Measurements from ENCODE around the gene ABR.
"Not testable (repeated sequence)": the region's sequence is repeated elsewhere in the genome, so short reads cannot be mapped to it uniquely, and the experiment has no call there.

Gene ABR

DNA sequence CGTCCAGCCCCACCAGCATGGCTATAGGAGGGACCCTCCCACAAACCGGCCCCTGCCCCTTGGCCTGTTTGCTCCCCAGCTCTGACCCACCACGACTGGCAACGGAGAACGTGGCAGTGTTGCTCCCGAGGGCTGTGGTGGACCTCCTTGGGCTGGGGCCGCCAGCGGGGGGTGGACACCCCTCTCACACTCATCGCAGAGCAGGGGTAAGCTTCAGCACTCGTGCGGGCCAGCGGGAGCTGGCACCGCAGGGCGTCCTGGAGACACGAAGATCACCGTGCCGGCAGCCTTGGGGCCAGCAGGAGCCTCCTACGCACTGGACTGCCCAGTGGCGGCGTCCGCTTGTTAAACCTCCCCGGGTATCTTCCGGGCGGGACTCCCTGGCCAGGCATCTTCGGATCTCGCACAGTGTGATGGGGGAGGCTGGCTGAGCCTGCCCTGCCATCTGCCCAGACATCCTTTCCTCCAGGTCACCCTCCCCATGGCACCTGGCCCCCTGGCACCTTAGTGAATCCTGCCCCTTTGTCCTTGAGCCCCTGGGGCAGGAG is 53.5 kb downstream of the ABR start:
- Histone ChIP-seq H3K4me1 (ENCODE audit: control insufficient read depth, insufficient read depth, low read length) (peaks cover 18% of the 10 kb centered on the region), H3K27me3 (ENCODE audit: control insufficient read depth in 1 of 2, insufficient read depth in 2 of 2, low read length in 2 of 2) (no peaks in the 10 kb centered on the region), H3K27ac (ENCODE audit: low read length) (no peak overlapping the region), H3K9me3 (ENCODE audit: control insufficient read depth in 2 of 2, low read length in 2 of 2) (no peaks in the 10 kb centered on the region), H3K4me3 (ENCODE audit: low read length in 2 of 2) (no peak overlapping the region), H3K36me3 (ENCODE audit: control insufficient read depth in 2 of 2, insufficient read depth in 2 of 2, low read length in 2 of 2) (no peaks in the 10 kb centered on the region), H3K9ac (ENCODE audit: low read length in 2 of 2) (no peak overlapping the region)

DNA sequence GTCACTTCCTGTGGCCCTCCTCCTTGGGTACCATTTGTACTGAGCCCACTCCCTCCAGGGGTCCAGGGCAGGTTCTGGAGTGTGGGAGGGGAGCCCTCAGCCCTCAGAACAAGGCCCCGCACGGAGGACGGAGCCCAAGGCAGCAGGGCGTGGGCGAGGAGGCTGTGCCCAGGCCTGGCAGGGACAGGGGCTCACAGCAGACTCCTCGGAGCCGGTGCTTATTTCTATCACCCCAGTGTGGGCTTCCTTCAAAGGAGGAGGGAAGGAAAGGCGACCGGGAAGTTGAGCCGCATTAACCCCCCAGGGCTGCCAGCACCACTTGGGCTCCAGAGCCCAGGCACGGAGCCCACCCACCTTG is 54.0 kb downstream of the ABR start:
- no peaks in the 10 kb centered on the region for H3K27me3 ChIP-seq (ENCODE audit: control insufficient read depth in 1 of 2, insufficient read depth in 2 of 2, low read length in 2 of 2)
- H3K4me3 ChIP-seq (ENCODE audit: low read length in 2 of 2): no peak overlapping the region
- H3K36me3 ChIP-seq (ENCODE audit: control insufficient read depth in 2 of 2, insufficient read depth in 2 of 2, low read length in 2 of 2): no peaks in the 10 kb centered on the region
- no peak overlapping the region for H3K27ac ChIP-seq (ENCODE audit: low read length)
- H3K9ac ChIP-seq (ENCODE audit: low read length in 2 of 2): no peak overlapping the region
- H3K9me3 ChIP-seq (ENCODE audit: control insufficient read depth in 2 of 2, low read length in 2 of 2): no peaks in the 10 kb centered on the region
- peaks cover 18% of the 10 kb centered on the region for H3K4me1 ChIP-seq (ENCODE audit: control insufficient read depth, insufficient read depth, low read length)

GRCh38 chr17:1124896-1125787 is 54.6 kb downstream of the ABR start:
- H3K36me3 ChIP-seq (ENCODE audit: control insufficient read depth in 2 of 2, insufficient read depth in 2 of 2, low read length in 2 of 2): no peaks in the 10 kb centered on the region
- no peak overlapping the region for H3K4me3 ChIP-seq (ENCODE audit: low read length in 2 of 2)
- peaks cover 18% of the 10 kb centered on the region for H3K4me1 ChIP-seq (ENCODE audit: control insufficient read depth, insufficient read depth, low read length)
- H3K9me3 ChIP-seq (ENCODE audit: control insufficient read depth in 2 of 2, low read length in 2 of 2): no peaks in the 10 kb centered on the region
- no peaks in the 10 kb centered on the region for H3K27me3 ChIP-seq (ENCODE audit: control insufficient read depth in 1 of 2, insufficient read depth in 2 of 2, low read length in 2 of 2)
- no peak overlapping the region for H3K27ac ChIP-seq (ENCODE audit: low read length)
- no peak overlapping the region for H3K9ac ChIP-seq (ENCODE audit: low read length in 2 of 2)

GRCh38 chr17:1123921-1124715 is 55.7 kb downstream of the ABR start:
- H3K4me3 ChIP-seq (ENCODE audit: low read length in 2 of 2): no peak overlapping the region
- no peak overlapping the region for H3K9ac ChIP-seq (ENCODE audit: low read length in 2 of 2)
- no peak overlapping the region for H3K27ac ChIP-seq (ENCODE audit: low read length)
- H3K36me3 ChIP-seq (ENCODE audit: control insufficient read depth in 2 of 2, insufficient read depth in 2 of 2, low read length in 2 of 2): no peaks in the 10 kb centered on the region
- H3K9me3 ChIP-seq (ENCODE audit: control insufficient read depth in 2 of 2, low read length in 2 of 2): no peaks in the 10 kb centered on the region
- peaks cover 18% of the 10 kb centered on the region for H3K4me1 ChIP-seq (ENCODE audit: control insufficient read depth, insufficient read depth, low read length)
- H3K27me3 ChIP-seq (ENCODE audit: control insufficient read depth in 1 of 2, insufficient read depth in 2 of 2, low read length in 2 of 2): no peaks in the 10 kb centered on the region

GRCh38 chr17:1123393-1123831 is 56.4 kb downstream of the ABR start:
- H3K27me3 ChIP-seq (ENCODE audit: control insufficient read depth in 1 of 2, insufficient read depth in 2 of 2, low read length in 2 of 2): no peaks in the 10 kb centered on the region
- no peaks in the 10 kb centered on the region for H3K9me3 ChIP-seq (ENCODE audit: control insufficient read depth in 2 of 2, low read length in 2 of 2)
- peak overlapping the region in 1 of 2 donors; percentile 52 for H3K4me3 ChIP-seq (ENCODE audit: low read length in 2 of 2)
- no peak overlapping the region for H3K27ac ChIP-seq (ENCODE audit: low read length)
- no peak overlapping the region for H3K9ac ChIP-seq (ENCODE audit: low read length in 2 of 2)
- peaks cover 18% of the 10 kb centered on the region for H3K4me1 ChIP-seq (ENCODE audit: control insufficient read depth, insufficient read depth, low read length)
- no peaks in the 10 kb centered on the region for H3K36me3 ChIP-seq (ENCODE audit: control insufficient read depth in 2 of 2, insufficient read depth in 2 of 2, low read length in 2 of 2)

GRCh38 chr17:1122533-1123392 is 57.0 kb downstream of the ABR start:
- Histone ChIP-seq H3K27ac (ENCODE audit: low read length) (no peak overlapping the region), H3K9ac (ENCODE audit: low read length in 2 of 2) (no peak overlapping the region), H3K4me3 (ENCODE audit: low read length in 2 of 2) (peak overlapping the region in 1 of 2 donors; percentile 52), H3K27me3 (ENCODE audit: control insufficient read depth in 1 of 2, insufficient read depth in 2 of 2, low read length in 2 of 2) (no peaks in the 10 kb centered on the region), H3K4me1 (ENCODE audit: control insufficient read depth, insufficient read depth, low read length) (peaks cover 18% of the 10 kb centered on the region), H3K36me3 (ENCODE audit: control insufficient read depth in 2 of 2, insufficient read depth in 2 of 2, low read length in 2 of 2) (no peaks in the 10 kb centered on the region), H3K9me3 (ENCODE audit: control insufficient read depth in 2 of 2, low read length in 2 of 2) (no peaks in the 10 kb centered on the region)

GRCh38 chr17:1121442-1121817 is 58.4 kb downstream of the ABR start:
- H3K9ac ChIP-seq (ENCODE audit: low read length in 2 of 2); H3K9me3 ChIP-seq (ENCODE audit: control insufficient read depth in 2 of 2, low read length in 2 of 2); H3K36me3 ChIP-seq (ENCODE audit: control insufficient read depth in 2 of 2, insufficient read depth in 2 of 2, low read length in 2 of 2); H3K27me3 ChIP-seq (ENCODE audit: control insufficient read depth in 1 of 2, insufficient read depth in 2 of 2, low read length in 2 of 2); H3K27ac ChIP-seq (ENCODE audit: low read length); H3K4me3 ChIP-seq (ENCODE audit: low read length in 2 of 2): not testable (repeated sequence)
- H3K4me1 ChIP-seq (ENCODE audit: control insufficient read depth, insufficient read depth, low read length): peaks cover 18% of the 10 kb centered on the region

DNA sequence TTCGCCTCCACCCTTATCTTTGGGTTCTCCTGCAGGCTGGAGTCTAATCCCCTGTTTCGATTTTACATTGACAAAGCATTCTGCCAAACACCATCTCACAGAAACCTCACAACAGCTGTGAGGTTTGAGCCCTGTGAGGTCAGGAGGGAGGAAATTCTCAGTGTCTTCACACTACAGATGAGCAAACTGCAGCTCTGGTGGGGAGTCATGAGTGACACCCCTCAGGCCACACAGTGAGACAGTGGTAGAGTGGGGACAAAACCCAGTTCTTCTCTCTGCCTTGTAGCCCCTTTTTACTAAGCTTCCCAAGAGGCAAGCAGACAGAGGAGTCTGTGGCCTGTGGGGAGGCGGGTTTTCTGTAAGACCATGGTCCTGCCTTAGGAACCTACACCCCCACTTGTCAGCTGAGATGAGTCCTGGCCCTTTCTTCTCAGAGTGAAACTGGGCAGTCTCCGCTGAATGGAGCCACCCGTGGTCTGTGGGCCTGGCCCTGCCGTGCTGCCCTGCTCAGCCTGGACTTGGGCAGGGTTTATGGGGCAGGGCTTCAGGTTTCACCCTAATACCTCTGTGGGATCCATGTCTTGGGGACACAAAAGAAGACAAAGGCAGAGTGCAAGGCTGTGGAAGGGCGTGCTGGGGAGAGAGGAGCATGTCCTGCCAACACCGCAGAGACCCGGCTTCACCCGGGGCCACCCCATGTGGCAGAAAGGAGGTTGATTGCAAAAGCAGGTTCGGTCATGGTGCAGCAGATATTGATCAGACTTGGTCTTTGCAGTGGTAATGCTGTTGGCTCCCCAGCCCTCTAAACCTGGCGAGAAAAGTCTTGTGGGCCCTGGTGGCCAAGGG is 59.0 kb downstream of the ABR start:
- H3K27me3 ChIP-seq (ENCODE audit: control insufficient read depth in 1 of 2, insufficient read depth in 2 of 2, low read length in 2 of 2): no peaks in the 10 kb centered on the region

GRCh38 chr17:1119924-1120323 is 59.9 kb downstream of the ABR start:
- Histone ChIP-seq H3K9me3 (ENCODE audit: control insufficient read depth in 2 of 2, low read length in 2 of 2) (no peaks in the 10 kb centered on the region), H3K27me3 (ENCODE audit: control insufficient read depth in 1 of 2, insufficient read depth in 2 of 2, low read length in 2 of 2) (no peaks in the 10 kb centered on the region), H3K4me1 (ENCODE audit: control insufficient read depth, insufficient read depth, low read length) (peaks cover 22% of the 10 kb centered on the region), H3K36me3 (ENCODE audit: control insufficient read depth in 2 of 2, insufficient read depth in 2 of 2, low read length in 2 of 2) (no peaks in the 10 kb centered on the region), H3K9ac (ENCODE audit: low read length in 2 of 2) (no peak overlapping the region), H3K4me3 (ENCODE audit: low read length in 2 of 2) (no peak overlapping the region), H3K27ac (ENCODE audit: low read length) (no peak overlapping the region)

More for the DNA sequence above, 59.0 kb downstream of the ABR start:
- Histone ChIP-seq H3K4me3 (ENCODE audit: low read length in 2 of 2) (no peak overlapping the region), H3K36me3 (ENCODE audit: control insufficient read depth in 2 of 2, insufficient read depth in 2 of 2, low read length in 2 of 2) (no peaks in the 10 kb centered on the region), H3K9me3 (ENCODE audit: control insufficient read depth in 2 of 2, low read length in 2 of 2) (no peaks in the 10 kb centered on the region), H3K9ac (ENCODE audit: low read length in 2 of 2) (no peak overlapping the region), H3K27ac (ENCODE audit: low read length) (no peak overlapping the region), H3K4me1 (ENCODE audit: control insufficient read depth, insufficient read depth, low read length) (peaks cover 18% of the 10 kb centered on the region)
